Progenitor cell of endocrine pancreas (in vitro differentiated cells): ENCODE measurements around the gene LELP1. TPM values are rescaled to one million over a fixed set of nuclear protein-coding genes. Genes with fewer than 3 reads are reported as not detected.

Experiments used
- DNase-seq: peaks from one replicate; pipeline ENCODE4 v3.0.0; 2021; ENCODE audit warnings: low spot score; ENCODE audit not compliant: unreplicated experiment
- H3K27ac Mint-ChIP-seq: 2 replicates; pipeline ENCODE4 v1.8.0; 2021; ENCODE audit warnings: mild to moderate bottlenecking, moderate library complexity, mixed read lengths
- H3K27me3 Mint-ChIP-seq: 2 replicates; pipeline ENCODE4 v1.8.0; 2021; ENCODE audit warnings: mixed read lengths
- H3K36me3 Mint-ChIP-seq: 2 replicates; pipeline ENCODE4 v1.8.0; 2022; ENCODE audit warnings: mixed read lengths; ENCODE audit not compliant: insufficient read depth
- H3K4me1 Mint-ChIP-seq: 2 replicates; pipeline ENCODE4 v1.8.0; 2021; ENCODE audit warnings: low read depth, mixed read lengths
- H3K4me3 Mint-ChIP-seq: 2 replicates; pipeline ENCODE4 v1.8.0; 2021; ENCODE audit warnings: low read depth, mild to moderate bottlenecking, moderate library complexity, mixed read lengths
- H3K9me3 Mint-ChIP-seq: 2 replicates; pipeline ENCODE4 v1.8.0; 2021; ENCODE audit warnings: low read depth, mixed read lengths
- total RNA-seq: library from RNA; stranded (reverse); gene quantifications from 2 replicates; pipeline ENCODE4 v1.2.1, GENCODE V29; 2021
- TF ChIP-seq, protein P1 (sequence below): fragments of 200-600 bp; sonication (generic); IDR thresholded peaks from one replicate; pipeline ENCODE4 v1.5.0; 2021; ENCODE audit warnings: antibody characterized with exemption, mild to moderate bottlenecking; ENCODE audit not compliant: unreplicated experiment

Gene LELP1
- total RNA-seq, 1 donor from 2014 or later, result not detected

- TF ChIP-seq, protein P1, sequence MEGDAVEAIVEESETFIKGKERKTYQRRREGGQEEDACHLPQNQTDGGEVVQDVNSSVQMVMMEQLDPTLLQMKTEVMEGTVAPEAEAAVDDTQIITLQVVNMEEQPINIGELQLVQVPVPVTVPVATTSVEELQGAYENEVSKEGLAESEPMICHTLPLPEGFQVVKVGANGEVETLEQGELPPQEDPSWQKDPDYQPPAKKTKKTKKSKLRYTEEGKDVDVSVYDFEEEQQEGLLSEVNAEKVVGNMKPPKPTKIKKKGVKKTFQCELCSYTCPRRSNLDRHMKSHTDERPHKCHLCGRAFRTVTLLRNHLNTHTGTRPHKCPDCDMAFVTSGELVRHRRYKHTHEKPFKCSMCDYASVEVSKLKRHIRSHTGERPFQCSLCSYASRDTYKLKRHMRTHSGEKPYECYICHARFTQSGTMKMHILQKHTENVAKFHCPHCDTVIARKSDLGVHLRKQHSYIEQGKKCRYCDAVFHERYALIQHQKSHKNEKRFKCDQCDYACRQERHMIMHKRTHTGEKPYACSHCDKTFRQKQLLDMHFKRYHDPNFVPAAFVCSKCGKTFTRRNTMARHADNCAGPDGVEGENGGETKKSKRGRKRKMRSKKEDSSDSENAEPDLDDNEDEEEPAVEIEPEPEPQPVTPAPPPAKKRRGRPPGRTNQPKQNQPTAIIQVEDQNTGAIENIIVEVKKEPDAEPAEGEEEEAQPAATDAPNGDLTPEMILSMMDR, result no peak
- Mint-ChIP-seq H3K4me3 (no peak overlapping the region), H3K27me3 (peaks cover 44% of the 10 kb centered on the region)
These were observed 48.8 kb downstream of the LELP1 start for GRCh38 chr1:153251988-153252387.

GRCh38 chr1:153253076-153253475 lies 49.8 kb downstream of the LELP1 start:
- Mint-ChIP-seq H3K27me3 (peaks cover 42% of the 10 kb centered on the region), H3K9me3 (no peaks in the 10 kb centered on the region), H3K4me3 (no peak overlapping the region), H3K4me1 (no peaks in the 10 kb centered on the region), H3K27ac (no peak overlapping the region), H3K36me3 (no peaks in the 10 kb centered on the region)
- TF ChIP-seq, protein P1, result no peak
- DNase-seq, result no peak

More at GRCh38 chr1:153251988-153252387, 48.8 kb downstream of the LELP1 start:
- Mint-ChIP-seq H3K27ac (no peak overlapping the region), H3K9me3 (no peaks in the 10 kb centered on the region), H3K4me1 (no peaks in the 10 kb centered on the region), H3K36me3 (no peaks in the 10 kb centered on the region)
- no peak for DNase-seq

DNA sequence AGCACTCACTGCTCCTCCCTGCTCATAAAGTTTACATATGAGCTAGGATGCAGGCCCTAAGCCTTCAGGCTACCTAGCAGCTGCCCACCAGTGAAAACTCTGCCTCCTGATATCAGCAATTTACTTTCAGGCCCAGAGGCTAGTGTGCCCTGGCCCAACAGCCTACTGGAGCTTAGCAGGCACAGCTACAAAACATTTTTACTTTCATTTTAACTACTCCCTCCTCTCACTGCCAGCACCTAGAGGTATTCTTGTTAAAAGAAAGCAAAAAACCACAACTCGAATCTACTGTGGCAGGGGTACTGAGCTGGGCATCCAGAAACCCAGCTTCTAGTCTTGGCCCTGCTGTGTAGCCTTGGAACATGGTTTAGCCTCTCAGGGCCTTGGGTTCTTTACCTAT lies 50.5 kb downstream of the LELP1 start:
- peaks cover 44% of the 10 kb centered on the region for H3K27me3 Mint-ChIP-seq
- H3K4me1 Mint-ChIP-seq, result no peaks in the 10 kb centered on the region
- DNase-seq, result no peak
- no peak overlapping the region for H3K27ac Mint-ChIP-seq
- TF ChIP-seq, protein P1, result no peak
- H3K4me3 Mint-ChIP-seq, result no peak overlapping the region
- H3K36me3 Mint-ChIP-seq, result no peaks in the 10 kb centered on the region
- H3K9me3 Mint-ChIP-seq, result no peaks in the 10 kb centered on the region

Other genes with a start within 250 kb of the LELP1 start
- not detected in 2 replicates for gene SPRR4, start 232.8 kb upstream of the LELP1 start, total RNA-seq
- not detected in 2 replicates for gene SPRR1A, start 219.3 kb upstream of the LELP1 start, total RNA-seq
- not detected in 2 replicates for gene SPRR3, start 201.7 kb upstream of the LELP1 start, total RNA-seq
- gene SPRR1B, start 172.2 kb upstream of the LELP1 start, total RNA-seq, result not detected in 2 replicates
- gene SPRR2D, start 162.3 kb upstream of the LELP1 start, total RNA-seq, result not detected in 2 replicates
- gene SPRR2A, start 145.9 kb upstream of the LELP1 start, total RNA-seq, result not detected in 2 replicates
- not detected in 2 replicates for gene SPRR2B, start 131.8 kb upstream of the LELP1 start, total RNA-seq
- not detected in 2 replicates for gene SPRR2E, start 108.9 kb upstream of the LELP1 start, total RNA-seq
- gene SPRR2F, start 89.9 kb upstream of the LELP1 start, total RNA-seq, result 1.7 and 4.0 TPM in 2 replicates
- gene SPRR2G, start 52.5 kb upstream of the LELP1 start, total RNA-seq, result not detected in 2 replicates
- gene PRR9, start 14.2 kb downstream of the LELP1 start, total RNA-seq, result not detected in 2 replicates
- not detected in 2 replicates for gene LORICRIN, start 56.3 kb downstream of the LELP1 start, total RNA-seq
- not detected in 2 replicates for gene PGLYRP3, start 109.5 kb downstream of the LELP1 start, total RNA-seq
- gene PGLYRP4, start 145.4 kb downstream of the LELP1 start, total RNA-seq, result not detected in 2 replicates
- 0.91 and 0.95 TPM in 2 replicates for gene S100A9, start 154.4 kb downstream of the LELP1 start, total RNA-seq
- not detected in 2 replicates for gene S100A12, start 172.2 kb downstream of the LELP1 start, total RNA-seq
- gene S100A8, start 187.6 kb downstream of the LELP1 start, total RNA-seq, result not detected in 2 replicates
- gene S100A7A, start 213.1 kb downstream of the LELP1 start, total RNA-seq, result not detected in 2 replicates